HCT116 (cell line): Measurements from ENCODE around the gene NOP53. TPM values are rescaled to one million over a fixed set of nuclear protein-coding genes. Genes with fewer than 3 reads are reported as not detected.

Experiments used
- ATAC-seq: fragments of 200-7000 bp; cut with Tn5 transposase; 2 replicates; pipeline ENCODE4 v1.9.1; 2020; ENCODE audit warnings: mild to moderate bottlenecking, moderate library complexity
- BruUV-seq: library from RNA; stranded (reverse); fragments of 400-500 nt; replicated peaks from 2 replicates; lab custom pipeline; 2021; lab: Mats Ljungman, UMichigan
- CTCF ChIA-PET: fragments of 300-600 bp; sonication (Branson Sonifier 250); formaldehyde crosslinking; loops from one replicate; lab custom pipeline; 2021; ENCODE audit warnings: antibody characterized with exemption; lab: Charles Lee
- POLR2A ChIA-PET: fragments of 300-600, 350-600 bp; sonication (Branson Sonifier 250); formaldehyde crosslinking; loops from one replicate; lab custom pipeline; 2021; ENCODE audit warnings: antibody characterized with exemption; lab: Charles Lee
- RAD21 ChIA-PET, 2 experiments: fragments of 300-600 bp; sonication (Branson Sonifier 250); formaldehyde crosslinking; loops; one replicate each; lab custom pipeline; 2023; ENCODE audit warnings: low total read pairs in 2 of 2; ENCODE audit not compliant: uncharacterized antibody in 2 of 2, unreplicated experiment in 2 of 2, low non-redundant PET in 1 of 2; lab: Charles Lee
- DNase-seq: peaks from one replicate; pipeline ENCODE4 v3.0.0-alpha.2; 2010; ENCODE audit warnings: low read depth, low spot score
- H2AFZ ChIP-seq: fragments of 200-600 bp; shearing (Covaris generic), sonication (generic); 2 replicates; pipeline ENCODE4 v1.6.1; 2017; ENCODE audit warnings: low read depth, mixed run types, mixed read lengths, antibody characterized with exemption, low read length; ENCODE audit not compliant: poor library complexity, severe bottlenecking
- H3K27ac ChIP-seq: 2 replicates; pipeline ENCODE4 v1.5.1; 2012; ENCODE audit warnings: low read depth, low read length
- H3K27me3 ChIP-seq: fragments of 200-600 bp; sonication (generic); 2 replicates; pipeline ENCODE4 v1.6.1; 2016; ENCODE audit warnings: mixed run types, low read length, mixed read lengths; ENCODE audit not compliant: insufficient read depth
- H3K36me3 ChIP-seq, 2 experiments: fragments of 200-500 bp in 1 of 2; fragments of 200-600 bp in 1 of 2; sonication (Bioruptor generic) in 1 of 2; sonication (generic) in 1 of 2; 2 replicates each; pipeline versions ENCODE4 v1.5.1 to v1.6.1; 2014 to 2016; ENCODE audit warnings: low read length in 2 of 2, inconsistent platforms in 1 of 2, mixed read lengths in 1 of 2, mixed run types in 1 of 2; ENCODE audit not compliant: insufficient read depth in 2 of 2, control insufficient read depth in 1 of 2
- H3K4me1 ChIP-seq, 2 experiments: fragments of 200-600 bp in 1 of 2; sonication (generic) in 1 of 2; 2 replicates each; pipeline versions ENCODE4 v1.5.1 to v1.6.1; 2012 to 2017; ENCODE audit warnings: low read length in 2 of 2, inconsistent platforms in 1 of 2, mild to moderate bottlenecking in 1 of 2, mixed read lengths in 1 of 2, mixed run types in 1 of 2, moderate library complexity in 1 of 2; ENCODE audit not compliant: insufficient read depth in 2 of 2, control insufficient read depth in 1 of 2
- H3K4me2 ChIP-seq: fragments of 200-600 bp; sonication (generic); 2 replicates; pipeline ENCODE4 v1.6.1; 2017; ENCODE audit warnings: mixed run types, low read length, mixed read lengths
- H3K4me3 ChIP-seq, 2 experiments: fragments of 200-600 bp in 1 of 2; sonication (generic) in 1 of 2; replicated peaks in 1 of 2; 2 replicates each; pipeline ENCODE4 v1.5.1; 2011 to 2016; ENCODE audit warnings: low read length in 2 of 2, control low read depth in 1 of 2, low read depth in 1 of 2, mild to moderate bottlenecking in 1 of 2, mixed read lengths in 1 of 2, mixed run types in 1 of 2
- H3K79me2 ChIP-seq: fragments of 200-600 bp; sonication (generic); 2 replicates; pipeline ENCODE4 v1.6.1; 2017; ENCODE audit warnings: mild to moderate bottlenecking, mixed run types, low read length, moderate library complexity, mixed read lengths; ENCODE audit not compliant: insufficient read depth
- H3K9ac ChIP-seq: fragments of 200-600 bp; sonication (generic); 2 replicates; pipeline ENCODE4 v1.6.1; 2016; ENCODE audit warnings: low read length, mixed read lengths
- H3K9me2 ChIP-seq: fragments of 200-600 bp; sonication (generic), shearing (Covaris generic); 2 replicates; pipeline ENCODE4 v1.6.1; 2017; ENCODE audit warnings: mixed run types, mild to moderate bottlenecking, moderate library complexity; ENCODE audit not compliant: insufficient read depth
- H3K9me3 ChIP-seq, 2 experiments: fragments of 200-500 bp in 1 of 2; fragments of 200-600 bp in 1 of 2; sonication (Bioruptor generic) in 1 of 2; sonication (generic) in 1 of 2; 2 replicates each; pipeline ENCODE4 v1.6.1; 2014 to 2017; ENCODE audit warnings: low read length in 2 of 2, mixed read lengths in 2 of 2, inconsistent platforms in 1 of 2, low read depth in 1 of 2, mild to moderate bottlenecking in 1 of 2, mixed run types in 1 of 2, moderate library complexity in 1 of 2; ENCODE audit not compliant: control insufficient read depth in 1 of 2, insufficient read depth in 1 of 2
- H4K20me1 ChIP-seq: fragments of 200-600 bp; sonication (generic), shearing (Covaris generic); 2 replicates; pipeline ENCODE4 v1.6.1; 2017; ENCODE audit warnings: mixed run types, mild to moderate bottlenecking, moderate library complexity; ENCODE audit not compliant: insufficient read depth
- EZH2 ChIP-seq: fragments of 200-600 bp; sonication (generic); IDR thresholded peaks from 2 replicates; pipeline ENCODE4 v1.6.1; 2017; ENCODE audit warnings: antibody characterized with exemption, mixed run types
- POLR2A ChIP-seq: IDR thresholded peaks from 2 replicates; pipeline ENCODE4 v1.7.0; 2011; ENCODE audit warnings: borderline replicate concordance; ENCODE audit not compliant: insufficient read depth, insufficient read length; ENCODE audit errors: extremely low read depth
- POLR2AphosphoS5 ChIP-seq: IDR thresholded peaks from 2 replicates; pipeline ENCODE4 v1.6.1; 2011; ENCODE audit warnings: mild to moderate bottlenecking, low read depth, low read length, moderate library complexity
- RAD21 ChIP-seq: IDR thresholded peaks from 2 replicates; pipeline ENCODE4 v1.6.1; 2012; ENCODE audit warnings: low read depth, mild to moderate bottlenecking
- REST ChIP-seq: IDR thresholded peaks from 2 replicates; pipeline ENCODE4 v1.6.1; 2012; ENCODE audit warnings: low read depth
- SIN3A ChIP-seq: IDR thresholded peaks from 2 replicates; pipeline ENCODE4 v1.6.1; 2012; ENCODE audit warnings: low read depth
- SP1 ChIP-seq: IDR thresholded peaks from 2 replicates; pipeline ENCODE4 v1.6.1; 2012; ENCODE audit warnings: low read depth
- TCF7L2 ChIP-seq: IDR thresholded peaks from 2 replicates; pipeline ENCODE4 v1.7.0; 2011; ENCODE audit warnings: borderline replicate concordance, inconsistent platforms; ENCODE audit not compliant: insufficient read depth, insufficient read length; ENCODE audit errors: extremely low read depth
- intact Hi-C: fragments of 100-400 bp; cut with micrococcal nuclease; formaldehyde crosslinking; loops from 2 replicates; pipeline ENCODE4 v1.10.0; 2022
- total RNA-seq: library from RNA; stranded (reverse); gene quantifications from one replicate; pipeline ENCODE4 v1.2.1, GENCODE V29; 2021; ENCODE audit not compliant: unreplicated experiment
- TF ChIP-seq, protein P1 (sequence below), 3 experiments: fragments of 200-600 bp in 1 of 3; sonication (generic) in 1 of 3; IDR thresholded peaks in 2 of 3; conservative IDR thresholded peaks in 1 of 3; 2 replicates each; pipeline ENCODE4 v1.5.1; 2012 to 2017; ENCODE audit warnings: low read depth in 2 of 3, low read length in 2 of 3, antibody characterized with exemption in 1 of 3, borderline replicate concordance in 1 of 3, control low read depth in 1 of 3, mild to moderate bottlenecking in 1 of 3, mixed read lengths in 1 of 3, mixed run types in 1 of 3, moderate library complexity in 1 of 3; ENCODE audit not compliant: insufficient read depth in 1 of 3
- TF ChIP-seq, protein P2 (sequence below): IDR thresholded peaks from 2 replicates; pipeline ENCODE4 v1.6.1; 2012

NOP53 gene
- total RNA-seq, 1 experiment from 2014 or later: 322 TPM

DNA sequence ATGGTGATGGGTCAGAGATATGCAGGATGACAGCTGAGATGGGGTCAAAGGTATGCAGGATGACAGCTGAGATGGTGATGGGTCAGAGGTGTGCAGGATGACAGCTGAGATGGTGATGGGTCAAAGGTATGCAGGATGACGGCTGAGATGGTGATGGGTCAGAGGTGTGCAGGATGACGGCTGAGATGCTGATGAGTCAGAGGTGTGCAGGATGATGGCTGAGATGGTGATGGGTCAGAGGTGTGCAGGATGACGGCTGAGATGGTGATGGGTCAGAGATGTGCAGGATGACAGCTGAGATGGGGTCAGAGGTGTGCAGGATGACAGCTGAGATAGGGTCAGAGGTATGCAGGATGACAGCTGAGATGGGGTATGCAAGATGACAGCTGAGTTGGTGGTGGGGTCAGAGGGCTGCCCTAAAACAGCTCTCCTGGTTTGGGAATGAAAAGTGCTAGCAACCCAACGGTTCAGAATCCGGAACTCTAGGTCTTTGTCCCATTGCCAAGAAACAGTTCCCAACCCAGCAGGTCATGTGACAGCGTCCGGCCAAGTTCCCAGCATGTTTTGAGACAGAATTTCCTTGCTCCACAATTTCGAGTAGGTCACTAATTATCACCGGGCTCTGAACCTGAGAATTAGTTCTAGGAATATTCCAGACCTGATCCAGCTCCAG lies 36.4 kb downstream of the NOP53 start:
- POLR2A ChIA-PET: no interaction called here
- H3K36me3 ChIP-seq: peaks cover 32 to 43% of the 10 kb centered on the region in 2 experiments; a peak in 3 of 4 replicates

More for the DNA sequence above, 36.4 kb downstream of the NOP53 start:
- Histone ChIP-seq H3K27ac (no peak overlapping the region), H3K79me2 (peaks cover 41% of the 10 kb centered on the region), H3K4me1 (peaks cover 9 to 24% of the 10 kb centered on the region in 2 experiments; a peak in 3 of 4 replicates), H3K9me2 (no peaks in the 10 kb centered on the region), H3K9me3 (no peaks in the 10 kb centered on the region), H3K9ac (no peak overlapping the region), H2AFZ (no peak overlapping the region), H4K20me1 (no peaks in the 10 kb centered on the region), H3K27me3 (no peaks in the 10 kb centered on the region), H3K4me3 (no peak overlapping the region), H3K4me2 (no peak overlapping the region)
- intact Hi-C loops: no loop called here
- RAD21 ChIA-PET: no interaction called here
- DNase-seq: no peak
- TF ChIP-seq RAD21 (no peak), POLR2A (no peak), SP1 (no peak), TCF7L2 (no peak), REST (no peak), EZH2 (no peak), SIN3A (no peak), POLR2AphosphoS5 (no peak)
- TF ChIP-seq, protein P1, sequence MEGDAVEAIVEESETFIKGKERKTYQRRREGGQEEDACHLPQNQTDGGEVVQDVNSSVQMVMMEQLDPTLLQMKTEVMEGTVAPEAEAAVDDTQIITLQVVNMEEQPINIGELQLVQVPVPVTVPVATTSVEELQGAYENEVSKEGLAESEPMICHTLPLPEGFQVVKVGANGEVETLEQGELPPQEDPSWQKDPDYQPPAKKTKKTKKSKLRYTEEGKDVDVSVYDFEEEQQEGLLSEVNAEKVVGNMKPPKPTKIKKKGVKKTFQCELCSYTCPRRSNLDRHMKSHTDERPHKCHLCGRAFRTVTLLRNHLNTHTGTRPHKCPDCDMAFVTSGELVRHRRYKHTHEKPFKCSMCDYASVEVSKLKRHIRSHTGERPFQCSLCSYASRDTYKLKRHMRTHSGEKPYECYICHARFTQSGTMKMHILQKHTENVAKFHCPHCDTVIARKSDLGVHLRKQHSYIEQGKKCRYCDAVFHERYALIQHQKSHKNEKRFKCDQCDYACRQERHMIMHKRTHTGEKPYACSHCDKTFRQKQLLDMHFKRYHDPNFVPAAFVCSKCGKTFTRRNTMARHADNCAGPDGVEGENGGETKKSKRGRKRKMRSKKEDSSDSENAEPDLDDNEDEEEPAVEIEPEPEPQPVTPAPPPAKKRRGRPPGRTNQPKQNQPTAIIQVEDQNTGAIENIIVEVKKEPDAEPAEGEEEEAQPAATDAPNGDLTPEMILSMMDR (IDR thresholded peaks at IDR 0.05 in 2 of 3, conservative IDR thresholded peaks at IDR 0.05 in 1 of 3; ENCODE audit: borderline replicate concordance in 1 of 3, insufficient read depth in 1 of 3, low read depth in 2 of 3, low read length in 2 of 3): no peak
- TF ChIP-seq, protein P2, sequence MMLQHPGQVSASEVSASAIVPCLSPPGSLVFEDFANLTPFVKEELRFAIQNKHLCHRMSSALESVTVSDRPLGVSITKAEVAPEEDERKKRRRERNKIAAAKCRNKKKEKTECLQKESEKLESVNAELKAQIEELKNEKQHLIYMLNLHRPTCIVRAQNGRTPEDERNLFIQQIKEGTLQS: no peak
- CTCF ChIA-PET: interaction anchor here (1.5 kb wide), 1 partner anchor 16 kb away, joined by 3 read pairs; no protein-coding TSS in a partner anchor
- no TSS peak for BruUV-seq
- ATAC-seq: no peak
